ENCODE results near the gene KLHDC7B. TPM values are rescaled to one million over a fixed set of nuclear protein-coding genes. Genes with fewer than 3 reads are reported as not detected.
A peak's percentile ranks its signal among the peaks of the same experiment; 100 is the strongest.

KLHDC7B gene
- total RNA-seq, 6 donors from 2014 or later, result 0.39 to 1.5 (median 0.81) TPM; not detected in 2

DNA sequence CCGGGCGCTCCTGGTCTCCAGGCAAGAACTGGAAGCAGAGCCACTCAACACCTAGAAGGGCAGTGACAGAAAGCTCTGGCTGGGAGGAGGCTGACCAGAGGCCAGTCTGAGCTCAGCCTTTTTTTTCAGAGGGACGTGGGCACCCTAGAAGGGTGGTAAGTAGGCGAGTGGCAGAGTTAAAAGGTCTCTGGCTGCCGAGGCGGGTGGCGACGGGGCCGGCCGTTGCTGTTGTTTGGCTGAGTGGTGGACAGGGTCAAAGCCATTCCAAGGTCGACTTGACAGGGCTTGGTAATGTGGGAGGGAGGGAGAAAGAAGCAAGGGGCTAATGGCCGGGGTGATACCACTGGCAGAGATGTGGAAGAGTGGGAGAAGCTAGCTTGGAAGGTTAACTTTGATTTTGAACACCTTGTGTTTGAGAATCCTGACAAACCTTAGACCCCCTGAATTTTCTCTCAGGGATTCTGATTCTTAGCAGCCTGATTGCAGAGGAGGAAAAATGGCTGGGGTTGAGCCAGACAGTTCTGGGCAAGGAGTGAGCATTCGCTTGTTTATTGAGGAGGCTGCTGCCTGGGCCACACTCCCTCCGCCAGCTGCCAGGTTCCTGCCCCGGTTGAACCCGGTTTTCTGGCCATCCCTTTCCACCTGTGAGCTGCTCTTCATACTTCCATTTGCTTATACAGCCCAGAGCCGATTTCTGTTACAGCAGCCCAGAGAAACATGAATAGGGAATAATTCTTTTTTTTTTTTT lies 17.9 kb downstream of the KLHDC7B start:
- Histone ChIP-seq H3K36me3 (peaks cover 0 to 8% (median 0%) of the 10 kb centered on the region in 4 donors), H3K27me3 (no peaks in the 10 kb centered on the region), H3K9me3 (no peaks in the 10 kb centered on the region), H3K4me3 (peak overlapping the region; percentile 47 to 80 (median 58)), H3K4me1 (peaks cover 7 to 13% (median 10%) of the 10 kb centered on the region in 4 donors), H3K27ac (peak overlapping the region; percentile 63 to 82 (median 76))
- peak in 1 of 2 donors; percentile 85 for DNase-seq
- TF ChIP-seq POLR2A (IDR thresholded peaks at IDR 0.05) (no peak), POLR2AphosphoS5 (IDR thresholded peaks at IDR 0.05) (no peak), EP300 (IDR thresholded peaks at IDR 0.05) (no peak)
- TF ChIP-seq, protein P1, sequence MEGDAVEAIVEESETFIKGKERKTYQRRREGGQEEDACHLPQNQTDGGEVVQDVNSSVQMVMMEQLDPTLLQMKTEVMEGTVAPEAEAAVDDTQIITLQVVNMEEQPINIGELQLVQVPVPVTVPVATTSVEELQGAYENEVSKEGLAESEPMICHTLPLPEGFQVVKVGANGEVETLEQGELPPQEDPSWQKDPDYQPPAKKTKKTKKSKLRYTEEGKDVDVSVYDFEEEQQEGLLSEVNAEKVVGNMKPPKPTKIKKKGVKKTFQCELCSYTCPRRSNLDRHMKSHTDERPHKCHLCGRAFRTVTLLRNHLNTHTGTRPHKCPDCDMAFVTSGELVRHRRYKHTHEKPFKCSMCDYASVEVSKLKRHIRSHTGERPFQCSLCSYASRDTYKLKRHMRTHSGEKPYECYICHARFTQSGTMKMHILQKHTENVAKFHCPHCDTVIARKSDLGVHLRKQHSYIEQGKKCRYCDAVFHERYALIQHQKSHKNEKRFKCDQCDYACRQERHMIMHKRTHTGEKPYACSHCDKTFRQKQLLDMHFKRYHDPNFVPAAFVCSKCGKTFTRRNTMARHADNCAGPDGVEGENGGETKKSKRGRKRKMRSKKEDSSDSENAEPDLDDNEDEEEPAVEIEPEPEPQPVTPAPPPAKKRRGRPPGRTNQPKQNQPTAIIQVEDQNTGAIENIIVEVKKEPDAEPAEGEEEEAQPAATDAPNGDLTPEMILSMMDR (IDR thresholded peaks at IDR 0.05), result no peak
- peak in 1 of 2 donors; percentile 54 for ATAC-seq (ENCODE audit: low FRiP score in 2 of 2)
- 29 to 31% methylated on average over 16 to 17 of the region's 17 CpGs for WGBS, 2 donors

DNA sequence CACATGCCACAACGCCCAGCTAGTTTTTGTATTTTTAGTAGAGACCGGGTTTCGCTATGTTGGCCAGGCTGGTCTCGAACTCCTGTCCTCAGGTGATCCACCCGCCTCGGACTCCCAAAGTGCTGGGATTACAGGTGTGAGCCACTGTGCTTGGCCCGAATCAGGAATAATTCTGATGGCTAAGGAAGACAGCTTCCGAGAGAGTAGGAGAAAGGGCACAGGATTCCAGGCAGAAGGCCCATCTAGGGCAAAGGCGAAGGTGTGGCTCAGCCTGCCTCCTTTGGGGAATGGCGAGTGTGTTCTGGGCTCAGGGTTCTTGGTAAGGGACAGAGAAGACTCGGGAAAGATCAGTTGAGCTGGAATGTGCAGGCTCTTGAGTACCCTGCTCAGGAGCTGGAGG lies 18.6 kb downstream of the KLHDC7B start:
- H3K27me3 ChIP-seq, result no peaks in the 10 kb centered on the region
- no peak for DNase-seq
- H3K36me3 ChIP-seq, result peaks cover 0 to 13% (median 2%) of the 10 kb centered on the region in 4 donors
- TF ChIP-seq, protein P1 (IDR thresholded peaks at IDR 0.05), result no peak
- TF ChIP-seq POLR2A (IDR thresholded peaks at IDR 0.05), result no peak
- no peak for TF ChIP-seq EP300 (IDR thresholded peaks at IDR 0.05)
- TF ChIP-seq POLR2AphosphoS5 (IDR thresholded peaks at IDR 0.05), result no peak
- H3K9me3 ChIP-seq, result no peaks in the 10 kb centered on the region
- no peak for ATAC-seq (ENCODE audit: low FRiP score in 2 of 2)
- H3K4me1 ChIP-seq, result peaks cover 7 to 13% (median 10%) of the 10 kb centered on the region in 4 donors
- no peak overlapping the region for H3K27ac ChIP-seq
- H3K4me3 ChIP-seq, result no peak overlapping the region
- 84 to 94% methylated on average over 11 of the region's 11 CpGs for WGBS, 2 donors

DNA sequence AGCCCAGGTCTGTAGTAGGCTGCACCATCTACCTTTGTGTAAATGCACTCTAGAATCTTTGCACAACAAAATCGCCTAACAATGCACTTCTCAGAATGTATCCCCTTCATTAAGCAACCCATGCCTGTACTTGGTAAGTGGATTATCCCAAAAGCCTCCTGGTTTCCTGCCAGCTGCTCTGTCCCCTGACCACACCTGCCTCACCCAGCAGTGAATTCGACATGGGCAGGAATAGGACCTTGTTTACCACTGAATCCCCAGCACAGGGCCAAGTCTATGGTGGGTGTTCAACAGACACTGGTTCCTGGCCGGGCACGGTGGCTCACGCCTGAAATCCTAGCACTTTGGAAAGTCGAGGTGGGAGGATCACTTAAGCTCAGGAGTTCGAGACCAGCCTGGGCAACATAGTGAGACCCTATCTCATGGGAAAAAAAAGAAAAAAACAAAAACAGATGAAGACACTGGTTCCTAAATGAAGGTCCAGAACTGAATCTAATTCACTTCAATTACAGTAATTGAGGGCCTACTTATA lies 22.1 kb downstream of the KLHDC7B start:
- 88 to 96% methylated on average over 7 of the region's 7 CpGs for WGBS, 2 donors
- TF ChIP-seq EP300 (IDR thresholded peaks at IDR 0.05) (no peak), POLR2A (IDR thresholded peaks at IDR 0.05) (no peak), POLR2AphosphoS5 (IDR thresholded peaks at IDR 0.05) (no peak)
- TF ChIP-seq, protein P1 (IDR thresholded peaks at IDR 0.05), result no peak
- DNase-seq (no peak), ATAC-seq (ENCODE audit: low FRiP score in 2 of 2) (no peak)
- no peaks in the 10 kb centered on the region for H3K9me3 ChIP-seq
- H3K4me1 ChIP-seq, result peaks cover 7 to 10% (median 8%) of the 10 kb centered on the region in 4 donors
- no peak overlapping the region for H3K27ac ChIP-seq
- H3K36me3 ChIP-seq, result peaks cover 4 to 39% (median 12%) of the 10 kb centered on the region in 4 donors
- H3K27me3 ChIP-seq, result no peaks in the 10 kb centered on the region
- H3K4me3 ChIP-seq, result no peak overlapping the region

DNA sequence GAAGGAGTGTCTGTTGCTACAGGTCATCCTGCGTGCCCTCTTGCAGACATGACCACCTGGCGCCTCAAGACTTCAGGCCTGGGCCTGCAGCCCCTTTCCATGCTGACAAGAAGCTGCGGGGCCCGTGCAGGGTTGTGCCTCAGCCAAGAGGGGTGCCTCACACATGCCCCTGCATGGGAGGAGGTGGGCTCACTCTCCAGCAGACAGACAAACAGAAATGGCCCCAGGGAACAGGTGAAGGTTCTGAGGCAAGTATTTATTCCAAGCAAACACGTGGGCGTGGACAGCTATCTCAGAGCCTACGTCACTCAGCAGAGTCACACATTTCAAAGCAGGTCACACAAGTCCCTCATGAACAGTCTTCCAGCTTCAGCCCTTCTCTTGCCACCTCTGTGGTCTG lies 22.9 kb downstream of the KLHDC7B start:
- Histone ChIP-seq H3K36me3 (peaks cover 4 to 39% (median 12%) of the 10 kb centered on the region in 4 donors), H3K9me3 (no peaks in the 10 kb centered on the region), H3K4me1 (peaks cover 1 to 4% (median 3%) of the 10 kb centered on the region in 4 donors), H3K4me3 (no peak overlapping the region), H3K27me3 (no peaks in the 10 kb centered on the region), H3K27ac (no peak overlapping the region)
- TF ChIP-seq, protein P1 (IDR thresholded peaks at IDR 0.05), result no peak
- TF ChIP-seq EP300 (IDR thresholded peaks at IDR 0.05) (no peak), POLR2A (IDR thresholded peaks at IDR 0.05) (no peak), POLR2AphosphoS5 (IDR thresholded peaks at IDR 0.05) (no peak)
- no peak for DNase-seq
- no peak for ATAC-seq (ENCODE audit: low FRiP score in 2 of 2)
- 86 to 96% methylated on average over 7 of the region's 7 CpGs for WGBS, 2 donors

Data from upper lobe of left lung (tissue), 6 donors.